ENCODE results near the gene PCBP3.
"Not testable (repeated sequence)": the region's sequence is repeated elsewhere in the genome, so short reads cannot be mapped to it uniquely, and the experiment has no call there.

The PCBP3 gene

GRCh38 chr21:45849651-45850050 lies 206.1 kb downstream of the PCBP3 start:
- Histone ChIP-seq H3K27me3 (ENCODE audit: control insufficient read depth in 1 of 2, insufficient read depth in 2 of 2, low read length in 2 of 2) (no peaks in the 10 kb centered on the region), H3K36me3 (ENCODE audit: control insufficient read depth in 1 of 2, insufficient read depth in 2 of 2, low read length in 2 of 2) (no peaks in the 10 kb centered on the region), H3K4me3 (ENCODE audit: low read depth in 1 of 2, low read length in 2 of 2) (no peak overlapping the region), H3K27ac (ENCODE audit: low read depth, low read length) (no peak overlapping the region), H3K9me3 (ENCODE audit: control insufficient read depth in 1 of 2, low read length in 2 of 2) (no peaks in the 10 kb centered on the region), H3K9ac (ENCODE audit: low read depth in 1 of 2, low read length in 2 of 2) (no peak overlapping the region), H3K4me1 (ENCODE audit: control insufficient read depth in 1 of 2, insufficient read depth in 2 of 2, low read length in 2 of 2) (peaks cover 0 to 5% of the 10 kb centered on the region in 2 donors)

GRCh38 chr21:45850181-45850580 lies 206.7 kb downstream of the PCBP3 start:
- no peak overlapping the region for H3K27ac ChIP-seq (ENCODE audit: low read depth, low read length)

GRCh38 chr21:45852386-45852785 lies 208.9 kb downstream of the PCBP3 start:
- not testable (repeated sequence) for H3K4me3 ChIP-seq (ENCODE audit: low read depth in 1 of 2, low read length in 2 of 2); H3K4me1 ChIP-seq (ENCODE audit: control insufficient read depth in 1 of 2, insufficient read depth in 2 of 2, low read length in 2 of 2); H3K9ac ChIP-seq (ENCODE audit: low read depth in 1 of 2, low read length in 2 of 2); H3K9me3 ChIP-seq (ENCODE audit: control insufficient read depth in 1 of 2, low read length in 2 of 2); H3K27me3 ChIP-seq (ENCODE audit: control insufficient read depth in 1 of 2, insufficient read depth in 2 of 2, low read length in 2 of 2); H3K36me3 ChIP-seq (ENCODE audit: control insufficient read depth in 1 of 2, insufficient read depth in 2 of 2, low read length in 2 of 2); H3K27ac ChIP-seq (ENCODE audit: low read depth, low read length)

More at GRCh38 chr21:45850181-45850580, 206.7 kb downstream of the PCBP3 start:
- H3K9ac ChIP-seq (ENCODE audit: low read depth in 1 of 2, low read length in 2 of 2): no peak overlapping the region
- H3K36me3 ChIP-seq (ENCODE audit: control insufficient read depth in 1 of 2, insufficient read depth in 2 of 2, low read length in 2 of 2): no peaks in the 10 kb centered on the region
- H3K9me3 ChIP-seq (ENCODE audit: control insufficient read depth in 1 of 2, low read length in 2 of 2): no peaks in the 10 kb centered on the region
- H3K4me3 ChIP-seq (ENCODE audit: low read depth in 1 of 2, low read length in 2 of 2): no peak overlapping the region
- peaks cover 0 to 5% of the 10 kb centered on the region in 2 donors for H3K4me1 ChIP-seq (ENCODE audit: control insufficient read depth in 1 of 2, insufficient read depth in 2 of 2, low read length in 2 of 2)
- H3K27me3 ChIP-seq (ENCODE audit: control insufficient read depth in 1 of 2, insufficient read depth in 2 of 2, low read length in 2 of 2): no peaks in the 10 kb centered on the region

- no peaks in the 10 kb centered on the region for H3K4me1 ChIP-seq (ENCODE audit: control insufficient read depth in 1 of 2, insufficient read depth in 2 of 2, low read length in 2 of 2)
- no peaks in the 10 kb centered on the region for H3K36me3 ChIP-seq (ENCODE audit: control insufficient read depth in 1 of 2, insufficient read depth in 2 of 2, low read length in 2 of 2)
These were observed 209.4 kb downstream of the PCBP3 start for GRCh38 chr21:45852886-45853400.

GRCh38 chr21:45853703-45854342 lies 210.3 kb downstream of the PCBP3 start:
- Histone ChIP-seq H3K4me3 (ENCODE audit: low read depth in 1 of 2, low read length in 2 of 2) (no peak overlapping the region), H3K27me3 (ENCODE audit: control insufficient read depth in 1 of 2, insufficient read depth in 2 of 2, low read length in 2 of 2) (no peaks in the 10 kb centered on the region), H3K9ac (ENCODE audit: low read depth in 1 of 2, low read length in 2 of 2) (no peak overlapping the region), H3K27ac (ENCODE audit: low read depth, low read length) (no peak overlapping the region), H3K4me1 (ENCODE audit: control insufficient read depth in 1 of 2, insufficient read depth in 2 of 2, low read length in 2 of 2) (no peaks in the 10 kb centered on the region), H3K9me3 (ENCODE audit: control insufficient read depth in 1 of 2, low read length in 2 of 2) (no peaks in the 10 kb centered on the region), H3K36me3 (ENCODE audit: control insufficient read depth in 1 of 2, insufficient read depth in 2 of 2, low read length in 2 of 2) (no peaks in the 10 kb centered on the region)

More at GRCh38 chr21:45852886-45853400, 209.4 kb downstream of the PCBP3 start:
- Histone ChIP-seq H3K9ac (ENCODE audit: low read depth in 1 of 2, low read length in 2 of 2) (no peak overlapping the region), H3K4me3 (ENCODE audit: low read depth in 1 of 2, low read length in 2 of 2) (no peak overlapping the region), H3K27me3 (ENCODE audit: control insufficient read depth in 1 of 2, insufficient read depth in 2 of 2, low read length in 2 of 2) (no peaks in the 10 kb centered on the region), H3K27ac (ENCODE audit: low read depth, low read length) (no peak overlapping the region), H3K9me3 (ENCODE audit: control insufficient read depth in 1 of 2, low read length in 2 of 2) (no peaks in the 10 kb centered on the region)

GRCh38 chr21:45854690-45855247 lies 211.2 kb downstream of the PCBP3 start:
- Histone ChIP-seq H3K27ac (ENCODE audit: low read depth, low read length) (no peak overlapping the region), H3K4me1 (ENCODE audit: control insufficient read depth in 1 of 2, insufficient read depth in 2 of 2, low read length in 2 of 2) (no peaks in the 10 kb centered on the region), H3K36me3 (ENCODE audit: control insufficient read depth in 1 of 2, insufficient read depth in 2 of 2, low read length in 2 of 2) (no peaks in the 10 kb centered on the region), H3K27me3 (ENCODE audit: control insufficient read depth in 1 of 2, insufficient read depth in 2 of 2, low read length in 2 of 2) (no peaks in the 10 kb centered on the region), H3K4me3 (ENCODE audit: low read depth in 1 of 2, low read length in 2 of 2) (no peak overlapping the region), H3K9me3 (ENCODE audit: control insufficient read depth in 1 of 2, low read length in 2 of 2) (no peaks in the 10 kb centered on the region), H3K9ac (ENCODE audit: low read depth in 1 of 2, low read length in 2 of 2) (no peak overlapping the region)

GRCh38 chr21:45855248-45855811 lies 211.8 kb downstream of the PCBP3 start:
- Histone ChIP-seq H3K27ac (ENCODE audit: low read depth, low read length) (no peak overlapping the region), H3K4me3 (ENCODE audit: low read depth in 1 of 2, low read length in 2 of 2) (no peak overlapping the region), H3K27me3 (ENCODE audit: control insufficient read depth in 1 of 2, insufficient read depth in 2 of 2, low read length in 2 of 2) (no peaks in the 10 kb centered on the region), H3K4me1 (ENCODE audit: control insufficient read depth in 1 of 2, insufficient read depth in 2 of 2, low read length in 2 of 2) (no peaks in the 10 kb centered on the region), H3K9me3 (ENCODE audit: control insufficient read depth in 1 of 2, low read length in 2 of 2) (no peaks in the 10 kb centered on the region), H3K36me3 (ENCODE audit: control insufficient read depth in 1 of 2, insufficient read depth in 2 of 2, low read length in 2 of 2) (no peaks in the 10 kb centered on the region), H3K9ac (ENCODE audit: low read depth in 1 of 2, low read length in 2 of 2) (no peak overlapping the region)

- Histone ChIP-seq H3K27me3 (ENCODE audit: control insufficient read depth in 1 of 2, insufficient read depth in 2 of 2, low read length in 2 of 2) (no peaks in the 10 kb centered on the region), H3K4me1 (ENCODE audit: control insufficient read depth in 1 of 2, insufficient read depth in 2 of 2, low read length in 2 of 2) (no peaks in the 10 kb centered on the region), H3K36me3 (ENCODE audit: control insufficient read depth in 1 of 2, insufficient read depth in 2 of 2, low read length in 2 of 2) (no peaks in the 10 kb centered on the region), H3K27ac (ENCODE audit: low read depth, low read length) (no peak overlapping the region), H3K4me3 (ENCODE audit: low read depth in 1 of 2, low read length in 2 of 2) (no peak overlapping the region), H3K9me3 (ENCODE audit: control insufficient read depth in 1 of 2, low read length in 2 of 2) (no peaks in the 10 kb centered on the region), H3K9ac (ENCODE audit: low read depth in 1 of 2, low read length in 2 of 2) (no peak overlapping the region)
These were observed 212.9 kb downstream of the PCBP3 start for GRCh38 chr21:45856442-45856841.

- Histone ChIP-seq H3K27me3 (ENCODE audit: control insufficient read depth in 1 of 2, insufficient read depth in 2 of 2, low read length in 2 of 2) (no peaks in the 10 kb centered on the region), H3K9ac (ENCODE audit: low read depth in 1 of 2, low read length in 2 of 2) (no peak overlapping the region), H3K36me3 (ENCODE audit: control insufficient read depth in 1 of 2, insufficient read depth in 2 of 2, low read length in 2 of 2) (no peaks in the 10 kb centered on the region), H3K4me1 (ENCODE audit: control insufficient read depth in 1 of 2, insufficient read depth in 2 of 2, low read length in 2 of 2) (no peaks in the 10 kb centered on the region), H3K4me3 (ENCODE audit: low read depth in 1 of 2, low read length in 2 of 2) (no peak overlapping the region), H3K9me3 (ENCODE audit: control insufficient read depth in 1 of 2, low read length in 2 of 2) (no peaks in the 10 kb centered on the region), H3K27ac (ENCODE audit: low read depth, low read length) (no peak overlapping the region)
These were observed 213.4 kb downstream of the PCBP3 start for GRCh38 chr21:45856906-45857305.

GRCh38 chr21:45857761-45858160 lies 214.2 kb downstream of the PCBP3 start:
- H3K9me3 ChIP-seq (ENCODE audit: control insufficient read depth in 1 of 2, low read length in 2 of 2): no peaks in the 10 kb centered on the region
- no peaks in the 10 kb centered on the region for H3K4me1 ChIP-seq (ENCODE audit: control insufficient read depth in 1 of 2, insufficient read depth in 2 of 2, low read length in 2 of 2)
- no peak overlapping the region for H3K4me3 ChIP-seq (ENCODE audit: low read depth in 1 of 2, low read length in 2 of 2)
- no peak overlapping the region for H3K27ac ChIP-seq (ENCODE audit: low read depth, low read length)
- H3K9ac ChIP-seq (ENCODE audit: low read depth in 1 of 2, low read length in 2 of 2): no peak overlapping the region
- H3K36me3 ChIP-seq (ENCODE audit: control insufficient read depth in 1 of 2, insufficient read depth in 2 of 2, low read length in 2 of 2): no peaks in the 10 kb centered on the region
- no peaks in the 10 kb centered on the region for H3K27me3 ChIP-seq (ENCODE audit: control insufficient read depth in 1 of 2, insufficient read depth in 2 of 2, low read length in 2 of 2)

Measured in duodenal mucosa (tissue), 2 donors.